Bronchial epithelial cell (primary cell): ENCODE data around the gene WDR12. TPM values are rescaled to one million over a fixed set of nuclear protein-coding genes. Genes with fewer than 3 reads are reported as not detected.
A peak's percentile ranks its signal among the peaks of the same experiment; 100 is the strongest.
"Not testable (repeated sequence)": the region's sequence is repeated elsewhere in the genome, so short reads cannot be mapped to it uniquely, and the experiment has no call there.

Source experiments
- DNase-seq: peaks from one replicate; pipeline ENCODE4 v3.0.0-alpha.2; 2010; ENCODE audit warnings: low read depth
- FAIRE-seq: peaks from 2 replicates; lab custom pipeline; 2011; peaks lifted over from hg19 to GRCh38; lab: Jason Lieb, UNC
- H3K27me3 ChIP-seq: 2 replicates; pipeline ENCODE4 v1.5.1; 2011; ENCODE audit warnings: low read length; ENCODE audit not compliant: control insufficient read depth, insufficient read depth
- H3K36me3 ChIP-seq: 2 replicates; pipeline ENCODE4 v1.5.1; 2011; ENCODE audit warnings: low read length; ENCODE audit not compliant: control insufficient read depth, insufficient read depth
- H3K4me3 ChIP-seq: 2 replicates; pipeline ENCODE4 v1.5.1; 2011; ENCODE audit warnings: mild to moderate bottlenecking, low read depth, low read length, control low read depth
- total RNA-seq: library from RNA; depleted of rRNA; stranded (reverse); fragments of >200 nt; gene quantifications from 2 replicates; pipeline ENCODE4 v1.2.1, GENCODE V29; 2014
- TF ChIP-seq, protein P1 (sequence below): IDR thresholded peaks from 2 replicates; pipeline ENCODE4 v1.5.1; 2011; ENCODE audit warnings: mild to moderate bottlenecking, moderate library complexity, low read length, control low read depth, inconsistent platforms; ENCODE audit not compliant: insufficient read depth, severe bottlenecking

The WDR12 gene
- total RNA-seq, 1 donor from 2014 or later, result 55.0 TPM

DNA sequence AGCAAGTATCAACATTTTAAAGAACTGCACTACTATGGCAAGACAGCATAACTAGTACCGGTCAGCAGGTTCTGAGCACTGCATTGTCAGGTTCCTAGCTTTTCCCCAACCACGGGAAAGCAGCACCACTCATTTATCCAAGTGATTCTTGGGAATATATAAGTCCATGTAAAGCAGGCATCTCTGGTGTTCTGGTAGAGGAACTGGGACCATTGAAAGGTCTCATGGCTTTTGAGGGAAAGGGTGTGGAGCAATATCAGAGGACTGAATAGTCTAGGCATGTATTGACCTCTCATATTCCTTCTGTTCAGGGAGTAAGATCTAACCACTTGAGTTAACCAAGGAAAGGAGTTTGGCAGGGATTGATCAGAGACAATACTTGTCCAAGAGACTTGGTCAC, 33.8 kb downstream of the WDR12 start:
- FAIRE-seq (no peak), DNase-seq (no peak)
- Histone ChIP-seq H3K36me3 (peaks cover 1% of the 10 kb centered on the region), H3K27me3 (no peaks in the 10 kb centered on the region), H3K4me3 (no peak overlapping the region)
- TF ChIP-seq, protein P1, sequence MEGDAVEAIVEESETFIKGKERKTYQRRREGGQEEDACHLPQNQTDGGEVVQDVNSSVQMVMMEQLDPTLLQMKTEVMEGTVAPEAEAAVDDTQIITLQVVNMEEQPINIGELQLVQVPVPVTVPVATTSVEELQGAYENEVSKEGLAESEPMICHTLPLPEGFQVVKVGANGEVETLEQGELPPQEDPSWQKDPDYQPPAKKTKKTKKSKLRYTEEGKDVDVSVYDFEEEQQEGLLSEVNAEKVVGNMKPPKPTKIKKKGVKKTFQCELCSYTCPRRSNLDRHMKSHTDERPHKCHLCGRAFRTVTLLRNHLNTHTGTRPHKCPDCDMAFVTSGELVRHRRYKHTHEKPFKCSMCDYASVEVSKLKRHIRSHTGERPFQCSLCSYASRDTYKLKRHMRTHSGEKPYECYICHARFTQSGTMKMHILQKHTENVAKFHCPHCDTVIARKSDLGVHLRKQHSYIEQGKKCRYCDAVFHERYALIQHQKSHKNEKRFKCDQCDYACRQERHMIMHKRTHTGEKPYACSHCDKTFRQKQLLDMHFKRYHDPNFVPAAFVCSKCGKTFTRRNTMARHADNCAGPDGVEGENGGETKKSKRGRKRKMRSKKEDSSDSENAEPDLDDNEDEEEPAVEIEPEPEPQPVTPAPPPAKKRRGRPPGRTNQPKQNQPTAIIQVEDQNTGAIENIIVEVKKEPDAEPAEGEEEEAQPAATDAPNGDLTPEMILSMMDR, result no peak

DNA sequence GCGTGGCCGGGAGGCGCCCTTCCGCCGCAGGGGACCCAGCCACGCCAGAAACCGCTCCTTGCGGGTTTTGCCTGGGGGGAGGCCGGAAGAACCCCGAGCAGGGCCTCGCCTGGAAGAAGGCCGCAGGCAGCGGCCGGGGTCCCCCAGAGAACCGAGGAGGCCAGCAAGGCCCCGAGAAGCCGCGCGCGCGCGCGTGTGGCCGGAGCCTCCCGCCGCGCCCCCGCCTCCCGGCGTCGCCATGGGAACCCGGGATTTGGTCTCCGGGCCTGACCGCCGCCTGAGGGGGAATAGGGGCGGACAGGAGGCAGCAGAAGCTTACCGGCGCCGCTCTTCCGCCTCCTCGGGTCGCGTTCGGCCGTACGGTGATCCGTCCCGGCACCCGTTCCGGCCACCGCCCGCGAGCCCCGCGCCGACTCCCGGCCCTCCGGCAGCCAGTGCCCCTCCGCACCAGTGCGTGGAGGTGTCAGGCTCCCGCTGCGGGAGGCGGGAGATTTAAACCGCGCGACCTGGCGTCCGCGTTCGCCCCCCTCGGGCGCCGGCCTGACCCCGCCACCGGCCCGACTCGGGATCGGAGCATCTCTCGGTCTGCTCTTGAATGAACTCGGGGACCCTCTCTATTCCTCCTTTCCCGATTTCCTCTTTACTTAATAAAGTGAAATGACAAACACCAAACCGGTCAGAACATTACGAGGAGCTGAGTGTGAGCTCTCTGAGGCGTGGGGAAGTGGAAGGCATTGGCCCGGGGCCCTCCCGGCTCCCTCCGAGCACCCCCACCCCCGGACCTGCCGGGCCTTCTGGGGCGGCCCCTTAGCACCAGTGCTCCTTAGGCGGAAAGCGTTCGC, 40.0 kb downstream of the WDR12 start, which contains the start of gene ICA1L:
Gene ICA1L, minus strand, starts transcription at position 467 of the 842 bp plus-strand sequence. CDS start 42,757 bp downstream, outside the sequence.
- peak within 1 kb of the TSS; percentile 76 for H3K4me3 ChIP-seq
- DNase-seq (peak; percentile 20), FAIRE-seq (no peak)
- H3K27me3 ChIP-seq, result no peaks in the 10 kb centered on the region
- TF ChIP-seq, protein P1, result peak; percentile 4
- no peaks in the 10 kb centered on the region for H3K36me3 ChIP-seq

DNA sequence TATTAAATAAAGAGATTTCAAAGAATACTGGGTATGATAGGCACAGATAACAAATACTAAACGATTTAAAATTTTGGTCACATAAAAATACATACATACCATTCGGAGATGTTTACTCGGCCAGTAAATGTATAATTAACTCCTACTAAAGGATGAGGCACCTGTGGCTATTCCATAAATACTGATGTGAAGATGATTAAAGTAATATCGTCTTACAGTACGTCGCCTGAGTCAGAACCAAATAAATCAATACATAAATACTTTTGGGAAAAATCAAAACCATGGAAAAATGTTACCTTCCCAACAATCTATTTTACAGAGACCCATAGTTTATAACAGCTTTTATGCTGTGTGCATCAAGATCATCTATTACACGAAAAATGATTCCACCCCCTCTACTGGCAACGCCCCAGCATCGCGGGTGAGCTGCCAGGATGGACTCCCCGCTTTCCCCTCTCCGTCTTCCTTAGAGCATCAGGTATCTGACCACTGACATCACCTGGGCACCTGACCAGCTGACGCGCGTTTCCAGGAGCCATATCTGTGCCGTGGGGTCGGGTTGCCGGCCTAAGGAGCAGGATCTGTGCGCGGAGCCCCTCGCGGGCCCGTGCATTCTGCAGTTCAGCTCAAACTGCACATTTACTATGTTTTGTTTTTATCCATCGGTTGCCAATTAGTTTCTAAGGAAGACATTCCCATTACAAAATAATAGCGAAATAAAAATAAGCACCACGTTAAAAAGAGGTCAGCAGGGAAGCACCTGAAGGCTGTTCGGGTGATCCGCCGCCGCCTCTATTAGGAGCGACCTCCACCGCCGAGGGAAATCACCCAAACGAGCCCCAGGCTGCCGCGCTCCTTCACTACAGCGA, 40.8 kb downstream of the WDR12 start:
- H3K27me3 ChIP-seq, result no peaks in the 10 kb centered on the region
- H3K36me3 ChIP-seq, result no peaks in the 10 kb centered on the region
- peak; percentile 73 for DNase-seq
- peak overlapping the region; percentile 76 for H3K4me3 ChIP-seq
- TF ChIP-seq, protein P1, result peak; percentile 55
- FAIRE-seq, result no peak

DNA sequence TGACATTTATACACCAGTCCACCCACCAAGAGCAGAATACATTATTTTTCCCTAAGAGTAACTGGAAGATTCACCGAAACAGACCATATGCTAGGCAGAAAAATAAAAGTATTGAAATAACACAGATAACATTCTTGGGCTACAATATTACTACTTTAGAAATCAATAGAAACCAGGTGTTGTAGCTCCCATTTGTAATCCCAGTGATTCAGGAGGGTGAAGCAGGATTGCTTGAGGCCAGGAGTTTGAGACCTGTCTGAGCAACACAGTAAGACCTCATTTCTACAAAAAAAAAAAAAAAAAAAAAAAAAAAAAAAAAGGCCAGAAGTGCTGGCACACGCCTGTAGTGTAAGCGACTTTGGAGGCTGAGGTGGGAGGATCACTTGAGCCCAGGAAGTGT, 49.5 kb downstream of the WDR12 start:
- Histone ChIP-seq H3K27me3 (no peaks in the 10 kb centered on the region), H3K4me3 (no peak overlapping the region), H3K36me3 (no peaks in the 10 kb centered on the region)
- DNase-seq (no peak), FAIRE-seq (no peak)
- TF ChIP-seq, protein P1, result no peak

DNA sequence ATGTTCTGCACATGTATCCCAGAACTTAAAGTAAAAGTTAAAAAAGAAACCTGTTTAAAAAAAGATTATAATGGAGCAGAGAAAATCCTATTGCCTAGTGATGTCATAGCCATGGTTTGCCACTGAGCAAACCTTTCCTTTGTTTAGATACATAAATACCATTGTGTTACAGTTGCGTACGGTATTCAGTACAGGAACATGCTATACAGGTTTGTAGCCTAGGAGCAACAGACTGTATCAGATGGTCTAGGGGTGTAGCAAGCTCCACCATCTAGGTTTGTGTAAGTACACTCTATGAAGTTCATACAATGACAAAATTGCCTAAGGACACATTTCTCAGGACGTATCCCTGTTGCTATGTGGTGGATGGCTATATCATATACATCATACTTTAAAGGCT, 52.9 kb downstream of the WDR12 start:
- H3K4me3 ChIP-seq, result no peak overlapping the region
- H3K27me3 ChIP-seq, result no peaks in the 10 kb centered on the region
- DNase-seq, result no peak
- no peaks in the 10 kb centered on the region for H3K36me3 ChIP-seq
- TF ChIP-seq, protein P1, result no peak
- no peak for FAIRE-seq

DNA sequence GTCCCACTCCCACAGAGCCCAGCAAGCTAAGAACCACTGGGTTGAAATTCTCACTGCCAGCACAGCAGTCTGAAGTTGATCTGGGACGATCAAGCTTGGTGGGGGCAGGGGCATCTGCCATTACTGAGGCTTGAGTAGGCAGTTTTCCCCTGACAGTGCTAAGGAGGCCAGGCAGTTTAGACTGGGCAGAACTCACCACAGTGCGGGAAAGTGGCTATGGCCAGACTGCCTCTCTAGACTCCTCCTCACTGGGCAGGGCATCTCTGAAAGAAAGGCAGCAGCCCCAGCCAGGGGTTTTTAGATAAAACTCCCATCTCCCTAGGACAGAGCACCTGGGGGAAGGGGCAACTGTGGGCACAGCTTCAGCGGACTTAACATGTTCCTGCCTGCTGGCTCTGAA, 62.1 kb downstream of the WDR12 start:
- FAIRE-seq, H3K36me3 ChIP-seq, DNase-seq, H3K27me3 ChIP-seq, H3K4me3 ChIP-seq: not testable (repeated sequence)
